ENCODE measurements around the gene RRN3. TPM values are rescaled to one million over a fixed set of nuclear protein-coding genes. Genes with fewer than 3 reads are reported as not detected.
"Not testable (repeated sequence)": the region's sequence is repeated elsewhere in the genome, so short reads cannot be mapped to it uniquely, and the experiment has no call there.

RRN3 gene
- total RNA-seq, 1 experiment from 2014 or later: 29.9 TPM

- CTCF ChIA-PET: no interaction called here
- ATAC-seq: no peak
- H3K36me3 ChIP-seq (ENCODE audit: low read depth, low read length): no peaks in the 10 kb centered on the region; the same call in 1 of the 2 replicates
These were observed 40.2 kb downstream of the RRN3 start for GRCh38 chr16:15053904-15054303.

GRCh38 chr16:15052747-15053476 lies 41.2 kb downstream of the RRN3 start:
- TF ChIP-seq EZH2phosphoT487 (IDR thresholded peaks at IDR 0.05; ENCODE audit: borderline replicate concordance, low read length): no peak
- TF ChIP-seq, protein P1, sequence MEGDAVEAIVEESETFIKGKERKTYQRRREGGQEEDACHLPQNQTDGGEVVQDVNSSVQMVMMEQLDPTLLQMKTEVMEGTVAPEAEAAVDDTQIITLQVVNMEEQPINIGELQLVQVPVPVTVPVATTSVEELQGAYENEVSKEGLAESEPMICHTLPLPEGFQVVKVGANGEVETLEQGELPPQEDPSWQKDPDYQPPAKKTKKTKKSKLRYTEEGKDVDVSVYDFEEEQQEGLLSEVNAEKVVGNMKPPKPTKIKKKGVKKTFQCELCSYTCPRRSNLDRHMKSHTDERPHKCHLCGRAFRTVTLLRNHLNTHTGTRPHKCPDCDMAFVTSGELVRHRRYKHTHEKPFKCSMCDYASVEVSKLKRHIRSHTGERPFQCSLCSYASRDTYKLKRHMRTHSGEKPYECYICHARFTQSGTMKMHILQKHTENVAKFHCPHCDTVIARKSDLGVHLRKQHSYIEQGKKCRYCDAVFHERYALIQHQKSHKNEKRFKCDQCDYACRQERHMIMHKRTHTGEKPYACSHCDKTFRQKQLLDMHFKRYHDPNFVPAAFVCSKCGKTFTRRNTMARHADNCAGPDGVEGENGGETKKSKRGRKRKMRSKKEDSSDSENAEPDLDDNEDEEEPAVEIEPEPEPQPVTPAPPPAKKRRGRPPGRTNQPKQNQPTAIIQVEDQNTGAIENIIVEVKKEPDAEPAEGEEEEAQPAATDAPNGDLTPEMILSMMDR (conservative IDR thresholded peaks at IDR 0.05; ENCODE audit: low read depth, low read length): no peak
- no peak for TF ChIP-seq EZH2 (IDR thresholded peaks at IDR 0.05; ENCODE audit: low read length, unreplicated experiment)
- H3F3A ChIP-seq (ENCODE audit: low read length, unreplicated experiment): no peaks in the 10 kb centered on the region
- H3K9ac ChIP-seq (ENCODE audit: low read length): no peak overlapping the region
- ChIA-PET CTCF (no interaction called here), POLR2A (ENCODE audit: unreplicated experiment) (no interaction called here)
- H3K9me3 ChIP-seq (ENCODE audit: low read length): no peaks in the 10 kb centered on the region
- H3K4me2 ChIP-seq (ENCODE audit: low read length): no peak overlapping the region
- intact Hi-C loops (cut with micrococcal nuclease): no loop called here
- no peak overlapping the region for H3K27ac ChIP-seq (ENCODE audit: low read length)
- H3K9me2 ChIP-seq (replicated peaks; ENCODE audit: low read length): no peaks in the 10 kb centered on the region
- H3K36me3 ChIP-seq (ENCODE audit: low read depth, low read length): no peaks in the 10 kb centered on the region
- DNase-seq (no peak), ATAC-seq (no peak)
- H3K27me3 ChIP-seq (ENCODE audit: low read length): no peaks in the 10 kb centered on the region
- BruUV-seq (replicated peaks): no TSS peak
- H2AFZ ChIP-seq (ENCODE audit: low read length): no peak overlapping the region
- H4K20me1 ChIP-seq (ENCODE audit: low read length): no peaks in the 10 kb centered on the region
- H3K4me1 ChIP-seq (ENCODE audit: insufficient read depth, low read length): no peaks in the 10 kb centered on the region
- peaks cover 12% of the 10 kb centered on the region; the same call in 1 of the 2 replicates for H3K79me2 ChIP-seq (ENCODE audit: low read length)
- H3K4me3 ChIP-seq (ENCODE audit: low read length): no peak overlapping the region

More at GRCh38 chr16:15053904-15054303, 40.2 kb downstream of the RRN3 start:
- TF ChIP-seq EZH2phosphoT487 (IDR thresholded peaks at IDR 0.05; ENCODE audit: borderline replicate concordance, low read length): no peak
- TF ChIP-seq, protein P1 (conservative IDR thresholded peaks at IDR 0.05; ENCODE audit: low read depth, low read length): no peak
- no peak for TF ChIP-seq EZH2 (IDR thresholded peaks at IDR 0.05; ENCODE audit: low read length, unreplicated experiment)
- Histone ChIP-seq H3K4me1 (ENCODE audit: insufficient read depth, low read length) (no peaks in the 10 kb centered on the region), H4K20me1 (ENCODE audit: low read length) (no peaks in the 10 kb centered on the region), H3K27ac (ENCODE audit: low read length) (no peak overlapping the region), H3K27me3 (ENCODE audit: low read length) (no peaks in the 10 kb centered on the region), H3K4me3 (ENCODE audit: low read length) (no peak overlapping the region), H3K9me3 (ENCODE audit: low read length) (no peaks in the 10 kb centered on the region), H3K9ac (ENCODE audit: low read length) (no peak overlapping the region), H3K9me2 (replicated peaks; ENCODE audit: low read length) (no peaks in the 10 kb centered on the region), H3K79me2 (ENCODE audit: low read length) (peaks cover 12% of the 10 kb centered on the region; the same call in 1 of the 2 replicates), H3K4me2 (ENCODE audit: low read length) (no peak overlapping the region), H2AFZ (ENCODE audit: low read length) (no peak overlapping the region), H3F3A (ENCODE audit: low read length, unreplicated experiment) (no peaks in the 10 kb centered on the region)
- intact Hi-C loops (cut with micrococcal nuclease): no loop called here
- no TSS peak for BruUV-seq (replicated peaks)
- POLR2A ChIA-PET (ENCODE audit: unreplicated experiment): no interaction called here
- no peak for DNase-seq

GRCh38 chr16:15051387-15051951 lies 42.6 kb downstream of the RRN3 start:
- Histone ChIP-seq H3K4me1 (ENCODE audit: insufficient read depth, low read length) (no peaks in the 10 kb centered on the region), H2AFZ (ENCODE audit: low read length) (no peak overlapping the region), H3K4me2 (ENCODE audit: low read length) (no peak overlapping the region), H3F3A (ENCODE audit: low read length, unreplicated experiment) (no peaks in the 10 kb centered on the region), H3K79me2 (ENCODE audit: low read length) (peaks cover 12% of the 10 kb centered on the region; the same call in 1 of the 2 replicates), H3K9me2 (replicated peaks; ENCODE audit: low read length) (no peaks in the 10 kb centered on the region), H3K4me3 (ENCODE audit: low read length) (no peak overlapping the region), H3K27ac (ENCODE audit: low read length) (no peak overlapping the region), H4K20me1 (ENCODE audit: low read length) (no peaks in the 10 kb centered on the region), H3K9me3 (ENCODE audit: low read length) (no peaks in the 10 kb centered on the region), H3K27me3 (ENCODE audit: low read length) (no peaks in the 10 kb centered on the region), H3K9ac (ENCODE audit: low read length) (no peak overlapping the region), H3K36me3 (ENCODE audit: low read depth, low read length) (no peaks in the 10 kb centered on the region; the same call in 1 of the 2 replicates)
- BruUV-seq (replicated peaks): no TSS peak
- ATAC-seq (no peak), DNase-seq (no peak)
- TF ChIP-seq, protein P1 (conservative IDR thresholded peaks at IDR 0.05; ENCODE audit: low read depth, low read length): no peak
- TF ChIP-seq EZH2phosphoT487 (IDR thresholded peaks at IDR 0.05; ENCODE audit: borderline replicate concordance, low read length) (no peak), EZH2 (IDR thresholded peaks at IDR 0.05; ENCODE audit: low read length, unreplicated experiment) (no peak)
- ChIA-PET POLR2A (ENCODE audit: unreplicated experiment) (no interaction called here), CTCF (no interaction called here)
- intact Hi-C loops (cut with micrococcal nuclease): no loop called here

GRCh38 chr16:15050440-15050839 lies 43.6 kb downstream of the RRN3 start:
- H3K4me1 ChIP-seq (ENCODE audit: insufficient read depth, low read length); H4K20me1 ChIP-seq (ENCODE audit: low read length); intact Hi-C loops (cut with micrococcal nuclease); H3F3A ChIP-seq (ENCODE audit: low read length, unreplicated experiment); H3K27me3 ChIP-seq (ENCODE audit: low read length); H3K9me3 ChIP-seq (ENCODE audit: low read length); DNase-seq; H3K27ac ChIP-seq (ENCODE audit: low read length); H2AFZ ChIP-seq (ENCODE audit: low read length); H3K4me3 ChIP-seq (ENCODE audit: low read length); H3K4me2 ChIP-seq (ENCODE audit: low read length); POLR2A ChIA-PET (ENCODE audit: unreplicated experiment); CTCF ChIA-PET; H3K9ac ChIP-seq (ENCODE audit: low read length); H3K36me3 ChIP-seq (ENCODE audit: low read depth, low read length); H3K9me2 ChIP-seq (replicated peaks; ENCODE audit: low read length); ATAC-seq; BruUV-seq (replicated peaks): not testable (repeated sequence)
- peaks cover 12% of the 10 kb centered on the region; the same call in 1 of the 2 replicates for H3K79me2 ChIP-seq (ENCODE audit: low read length)

Measured in PC-3 (cell line).